Fibroblast of gingiva (primary cell): ENCODE data around the gene SWT1.

Experiments
- DNase-seq: peaks from one replicate; pipeline ENCODE4 v3.0.0-alpha.2; 2011; ENCODE audit warnings: low read depth

The SWT1 gene

GRCh38 chr1:185322636-185323035, 165.7 kb downstream of the SWT1 start:
- DNase-seq = no peak

DNA sequence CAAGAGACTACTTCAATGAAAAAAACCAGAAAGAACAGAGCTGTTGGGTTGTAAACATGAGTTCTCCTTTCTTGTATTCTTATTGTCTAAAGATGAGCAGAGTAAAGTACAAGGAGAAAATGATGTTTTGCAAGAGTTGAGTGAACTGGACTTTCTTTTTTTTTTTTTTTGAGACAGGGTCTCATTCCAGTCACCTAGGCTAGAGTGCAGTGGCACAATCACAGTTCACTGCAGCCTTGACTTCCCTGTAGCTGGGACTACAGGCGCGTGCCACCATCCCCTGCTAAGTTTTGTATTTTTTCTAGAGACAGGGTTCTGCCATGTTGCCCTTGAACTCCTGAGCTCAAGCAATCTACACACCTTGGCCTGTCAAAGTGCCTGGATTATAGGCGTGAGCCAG, 167.2 kb downstream of the SWT1 start:
- DNase-seq = no peak

DNA sequence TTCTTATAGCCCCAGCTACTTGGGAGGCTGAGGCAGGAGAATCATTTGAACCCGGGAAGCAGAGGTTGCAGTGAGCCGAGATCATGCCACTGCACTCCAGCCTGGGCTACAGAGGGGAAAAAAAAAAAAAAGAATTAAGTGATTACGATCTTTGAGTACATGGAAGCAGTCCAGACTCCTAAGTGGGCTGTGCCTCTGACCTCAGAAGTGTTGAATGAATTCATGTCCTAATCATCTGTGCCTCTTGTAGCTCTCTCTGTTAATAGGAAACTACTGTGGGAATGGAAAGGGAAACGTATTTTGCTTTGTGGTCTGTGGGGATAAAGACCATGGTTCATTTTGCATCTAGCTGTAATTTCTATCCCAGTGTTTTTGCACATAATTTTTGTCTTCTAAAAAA, 168.4 kb downstream of the SWT1 start:
- no peak for DNase-seq

- DNase-seq = no peak
Measured at GRCh38 chr1:185328255-185328654, 171.3 kb downstream of the SWT1 start.

GRCh38 chr1:185334182-185334581, 177.2 kb downstream of the SWT1 start:
- DNase-seq = no peak

DNA sequence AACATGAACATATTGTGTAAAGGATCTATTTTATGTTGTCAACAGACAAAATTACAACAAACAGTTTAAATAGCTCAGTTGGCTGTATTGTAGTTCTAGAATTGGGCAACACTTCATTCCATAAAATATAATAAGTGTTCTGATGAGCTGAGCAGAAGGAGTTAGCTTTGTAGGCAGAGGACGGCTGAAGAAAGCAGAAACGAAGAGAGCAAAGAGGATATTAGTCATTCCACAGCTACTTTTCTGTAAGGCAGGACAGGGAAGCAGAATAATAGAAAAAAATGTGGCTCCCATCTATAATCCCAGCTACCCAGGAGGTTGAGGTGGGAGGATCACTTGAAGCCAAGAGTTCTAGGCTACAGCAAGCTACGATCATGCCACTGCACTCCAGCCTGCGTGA, 180.3 kb downstream of the SWT1 start:
- DNase-seq = peak; percentile 73

GRCh38 chr1:185338719-185339622, 182.0 kb downstream of the SWT1 start:
- DNase-seq = no peak

DNA sequence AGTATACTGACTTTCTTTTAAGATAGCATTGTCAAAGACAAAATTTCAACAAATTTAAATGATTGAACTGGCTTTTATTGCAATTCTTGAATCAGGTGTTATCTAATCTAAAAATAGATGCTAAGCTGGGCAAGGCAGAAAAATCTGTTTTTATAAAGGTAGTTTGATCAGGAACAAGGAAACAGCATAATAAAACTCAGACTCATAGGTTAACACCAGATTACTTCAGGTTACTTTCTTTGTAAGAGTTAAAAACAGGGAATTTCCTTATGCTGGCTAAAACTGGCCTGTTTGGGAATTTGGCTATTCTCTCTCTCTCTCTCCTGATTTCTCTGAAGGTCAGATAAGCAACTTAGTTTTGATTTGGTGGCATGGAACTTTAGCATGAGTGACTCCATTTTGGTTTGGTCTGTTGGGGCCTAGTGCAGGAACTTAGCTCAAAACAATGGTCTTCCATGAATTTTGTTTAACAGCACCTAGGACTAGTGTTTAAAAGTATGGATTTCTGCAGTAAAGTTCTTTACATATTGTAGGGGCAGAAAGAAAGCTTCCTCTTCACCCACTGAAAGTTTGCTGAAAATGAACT, 184.3 kb downstream of the SWT1 start:
- no peak for DNase-seq
